MCF 10A (cell line): ENCODE data around the gene PAPLN. TPM values are rescaled to one million over a fixed set of nuclear protein-coding genes. Genes with fewer than 3 reads are reported as not detected.

Source experiments
- BruUV-seq: library from RNA; stranded (reverse); fragments of 400-500 nt; replicated peaks from 2 replicates; lab custom pipeline; 2021; lab: Mats Ljungman, UMichigan
- CTCF ChIA-PET: fragments of 300-600 bp; sonication (Branson Sonifier 250); formaldehyde crosslinking; extraction: SDS; loops from one replicate; lab custom pipeline; 2021; ENCODE audit warnings: antibody characterized with exemption, inconsistent platforms; lab: Yijun Ruan, JAX
- POLR2A ChIA-PET: fragments of 300-600, 350-650 bp; sonication (Branson Sonifier 250); formaldehyde crosslinking; extraction: SDS; loops from one replicate; lab custom pipeline; 2020; ENCODE audit warnings: antibody characterized with exemption, inconsistent platforms; lab: Yijun Ruan, JAX
- DNase-seq: peaks from one replicate; pipeline ENCODE4 v3.0.0-alpha.2; 2018; ENCODE audit not compliant: unreplicated experiment
- H3K27ac Mint-ChIP-seq: one replicate; pipeline ENCODE4 v1.8.0; 2022; ENCODE audit warnings: mild to moderate bottlenecking, low read depth, mixed read lengths; ENCODE audit not compliant: unreplicated experiment
- H3K27me3 Mint-ChIP-seq: one replicate; pipeline ENCODE4 v1.8.0; 2022; ENCODE audit warnings: mixed read lengths; ENCODE audit not compliant: insufficient read depth, unreplicated experiment
- H3K36me3 Mint-ChIP-seq: one replicate; pipeline ENCODE4 v1.8.0; 2022; ENCODE audit warnings: mild to moderate bottlenecking, moderate library complexity, mixed read lengths; ENCODE audit not compliant: insufficient read depth, unreplicated experiment
- H3K4me1 Mint-ChIP-seq: one replicate; pipeline ENCODE4 v1.8.0; 2022; ENCODE audit warnings: mixed read lengths; ENCODE audit not compliant: insufficient read depth, unreplicated experiment
- H3K4me3 Mint-ChIP-seq: one replicate; pipeline ENCODE4 v1.8.0; 2022; ENCODE audit warnings: mild to moderate bottlenecking, moderate library complexity, mixed read lengths; ENCODE audit not compliant: unreplicated experiment
- H3K9me3 Mint-ChIP-seq: one replicate; pipeline ENCODE4 v1.8.0; 2022; ENCODE audit warnings: mixed read lengths; ENCODE audit not compliant: unreplicated experiment
- CTCF ChIP-seq: fragments of 200-600 bp; IDR thresholded peaks from one replicate; pipeline ENCODE4 v1.8.0; 2022; ENCODE audit warnings: antibody characterized with exemption, mild to moderate bottlenecking; ENCODE audit not compliant: unreplicated experiment
- intact Hi-C: fragments of 100-400 bp; cut with micrococcal nuclease; formaldehyde crosslinking; loops from 2 replicates; pipeline ENCODE4 v1.14.1; 2022
- total RNA-seq: library from RNA; stranded (reverse); gene quantifications from 2 replicates; pipeline ENCODE4 v1.2.3, GENCODE V29; 2022

PAPLN gene
- total RNA-seq, 1 experiment from 2014 or later = 2.8 TPM

GRCh38 chr14:73242357-73242901 lies 5.1 kb downstream of the PAPLN start:
- ChIA-PET CTCF (interaction anchor here (0.6 to 1.2 kb wide), 3 partner anchors 31 to 1413 kb away, joined by 3 to 6 read pairs (median 4); no protein-coding TSS in a partner anchor), POLR2A (interaction anchor here (0.5 to 1.1 kb wide), 2 partner anchors 51 to 235 kb away, joined by 3 to 4 read pairs; no protein-coding TSS in a partner anchor)
- H3K4me3 Mint-ChIP-seq = no peak overlapping the region
- no peak for DNase-seq
- no peaks in the 10 kb centered on the region for H3K9me3 Mint-ChIP-seq
- BruUV-seq = no TSS peak
- H3K27ac Mint-ChIP-seq = no peak overlapping the region
- intact Hi-C loops = no loop called here
- peaks cover 1% of the 10 kb centered on the region for H3K27me3 Mint-ChIP-seq
- peaks cover 32% of the 10 kb centered on the region for H3K4me1 Mint-ChIP-seq
- H3K36me3 Mint-ChIP-seq = no peaks in the 10 kb centered on the region
- TF ChIP-seq CTCF = no peak

GRCh38 chr14:73243341-73243740 lies 6.0 kb downstream of the PAPLN start:
- TF ChIP-seq CTCF = no peak
- ChIA-PET CTCF (interaction anchor here (1.2 kb wide), 1 partner anchor 32 kb away, joined by 3 read pairs; no protein-coding TSS in a partner anchor), POLR2A (interaction anchor here (1.1 kb wide), 1 partner anchor 234 kb away, joined by 3 read pairs; no protein-coding TSS in a partner anchor)
- no peaks in the 10 kb centered on the region for H3K27me3 Mint-ChIP-seq
- no peak overlapping the region for H3K4me3 Mint-ChIP-seq
- intact Hi-C loops = no loop called here
- H3K4me1 Mint-ChIP-seq = peaks cover 40% of the 10 kb centered on the region
- H3K36me3 Mint-ChIP-seq = no peaks in the 10 kb centered on the region
- BruUV-seq = no TSS peak
- no peaks in the 10 kb centered on the region for H3K9me3 Mint-ChIP-seq
- H3K27ac Mint-ChIP-seq = no peak overlapping the region
- DNase-seq = no peak

- BruUV-seq = no TSS peak
- intact Hi-C loops = no loop called here
- no peak for TF ChIP-seq CTCF
- CTCF ChIA-PET = interaction anchor here (1.2 kb wide), 1 partner anchor 32 kb away, joined by 3 read pairs; no protein-coding TSS in a partner anchor
- Mint-ChIP-seq H3K36me3 (no peaks in the 10 kb centered on the region), H3K4me1 (peaks cover 36% of the 10 kb centered on the region), H3K9me3 (no peaks in the 10 kb centered on the region), H3K27me3 (no peaks in the 10 kb centered on the region), H3K4me3 (no peak overlapping the region), H3K27ac (no peak overlapping the region)
- POLR2A ChIA-PET = interaction anchor here (0.7 kb wide), 1 partner anchor 1610 kb away, joined by 3 read pairs; no protein-coding TSS in a partner anchor
- DNase-seq = no peak
Observed at GRCh38 chr14:73243748-73244147, 6.4 kb downstream of the PAPLN start.

- Mint-ChIP-seq H3K27ac (no peak overlapping the region), H3K27me3 (no peaks in the 10 kb centered on the region), H3K4me1 (peaks cover 33% of the 10 kb centered on the region), H3K4me3 (no peak overlapping the region), H3K9me3 (no peaks in the 10 kb centered on the region), H3K36me3 (no peaks in the 10 kb centered on the region)
- ChIA-PET CTCF (interaction anchor here (0.7 kb wide), 1 partner anchor 263 kb away, joined by 3 read pairs; no protein-coding TSS in a partner anchor), POLR2A (interaction anchor here (0.6 to 0.7 kb wide), 3 partner anchors 72 to 1609 kb away, joined by 3 read pairs; no protein-coding TSS in a partner anchor)
- no peak for TF ChIP-seq CTCF
- intact Hi-C loops = no loop called here
- BruUV-seq = no TSS peak
- no peak for DNase-seq
Observed at GRCh38 chr14:73244541-73245290, 7.4 kb downstream of the PAPLN start.
